GM10266 (cell line): ENCODE data around the gene CDK8.

Source experiments
- DNase-seq: peaks from one replicate; pipeline ENCODE4 v3.0.0; 2012; ENCODE audit errors: extremely low spot score
- TF ChIP-seq, protein P1 (sequence below): IDR thresholded peaks from 2 replicates; pipeline ENCODE4 v1.5.1; 2012; ENCODE audit warnings: mild to moderate bottlenecking, low read depth; ENCODE audit not compliant: control insufficient read depth, insufficient read depth; ENCODE audit errors: missing control alignments

CDK8 gene

DNA sequence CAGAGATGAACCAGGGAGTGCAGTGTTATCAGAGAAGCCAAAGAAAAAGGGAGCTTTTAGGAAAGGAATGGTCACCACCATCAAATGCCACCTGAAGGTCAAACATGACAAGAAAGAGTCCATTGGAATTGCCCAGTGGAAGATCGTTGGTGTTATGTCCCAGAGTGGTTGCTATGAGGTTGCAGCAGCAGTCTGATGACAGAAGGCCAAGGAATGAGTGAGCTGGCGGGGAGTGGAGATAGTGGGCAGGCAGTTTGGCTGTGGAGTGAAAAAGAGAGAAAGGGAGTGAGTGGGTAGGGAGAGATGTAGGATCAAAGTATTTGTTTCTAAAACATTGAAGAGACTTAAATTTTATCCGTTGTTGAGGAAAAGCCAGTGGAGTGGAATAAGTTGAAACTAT lies 186.2 kb downstream of the CDK8 start:
- TF ChIP-seq, protein P1, sequence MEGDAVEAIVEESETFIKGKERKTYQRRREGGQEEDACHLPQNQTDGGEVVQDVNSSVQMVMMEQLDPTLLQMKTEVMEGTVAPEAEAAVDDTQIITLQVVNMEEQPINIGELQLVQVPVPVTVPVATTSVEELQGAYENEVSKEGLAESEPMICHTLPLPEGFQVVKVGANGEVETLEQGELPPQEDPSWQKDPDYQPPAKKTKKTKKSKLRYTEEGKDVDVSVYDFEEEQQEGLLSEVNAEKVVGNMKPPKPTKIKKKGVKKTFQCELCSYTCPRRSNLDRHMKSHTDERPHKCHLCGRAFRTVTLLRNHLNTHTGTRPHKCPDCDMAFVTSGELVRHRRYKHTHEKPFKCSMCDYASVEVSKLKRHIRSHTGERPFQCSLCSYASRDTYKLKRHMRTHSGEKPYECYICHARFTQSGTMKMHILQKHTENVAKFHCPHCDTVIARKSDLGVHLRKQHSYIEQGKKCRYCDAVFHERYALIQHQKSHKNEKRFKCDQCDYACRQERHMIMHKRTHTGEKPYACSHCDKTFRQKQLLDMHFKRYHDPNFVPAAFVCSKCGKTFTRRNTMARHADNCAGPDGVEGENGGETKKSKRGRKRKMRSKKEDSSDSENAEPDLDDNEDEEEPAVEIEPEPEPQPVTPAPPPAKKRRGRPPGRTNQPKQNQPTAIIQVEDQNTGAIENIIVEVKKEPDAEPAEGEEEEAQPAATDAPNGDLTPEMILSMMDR: no peak
- DNase-seq: no peak

DNA sequence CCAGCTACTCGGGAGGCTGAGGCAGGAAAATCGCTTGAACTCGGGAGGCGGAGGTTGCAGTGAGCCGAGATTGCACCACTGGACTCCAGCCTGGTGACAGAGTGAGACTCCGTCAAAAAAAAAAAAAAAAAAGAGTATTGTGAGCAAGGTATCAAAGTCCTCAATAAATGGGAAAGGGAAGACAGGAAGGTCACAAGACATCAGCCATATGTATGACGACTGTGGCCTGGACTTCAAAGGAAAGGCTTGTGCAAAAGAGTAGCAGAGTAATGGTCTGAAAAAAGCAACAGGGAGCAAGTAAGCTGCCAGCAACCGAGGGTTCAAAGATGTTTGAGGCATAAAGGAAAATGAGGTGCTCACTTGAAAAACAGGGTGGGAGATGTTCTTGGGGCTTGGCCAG lies 187.5 kb downstream of the CDK8 start:
- TF ChIP-seq, protein P1: no peak
- DNase-seq: no peak

DNA sequence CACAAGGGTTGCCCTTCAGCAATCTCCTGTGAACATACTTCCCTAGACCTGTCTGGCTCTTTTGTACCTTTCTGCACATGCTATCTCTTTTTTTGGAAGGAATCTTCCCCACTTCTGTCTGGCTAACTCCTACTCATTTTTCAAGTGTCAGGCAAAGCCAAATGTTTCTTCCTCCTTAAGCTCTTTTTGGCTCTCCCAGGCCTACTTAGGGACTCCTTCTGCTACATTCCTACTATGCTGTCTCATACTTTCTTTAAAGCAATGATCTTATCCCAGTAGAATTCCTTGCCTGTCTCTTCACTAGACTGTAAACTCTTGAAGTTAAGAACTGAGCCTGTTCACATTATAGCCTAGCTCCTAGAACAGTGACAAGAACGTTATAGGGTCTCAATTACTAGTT lies 188.6 kb downstream of the CDK8 start:
- TF ChIP-seq, protein P1: no peak
- no peak for DNase-seq

DNA sequence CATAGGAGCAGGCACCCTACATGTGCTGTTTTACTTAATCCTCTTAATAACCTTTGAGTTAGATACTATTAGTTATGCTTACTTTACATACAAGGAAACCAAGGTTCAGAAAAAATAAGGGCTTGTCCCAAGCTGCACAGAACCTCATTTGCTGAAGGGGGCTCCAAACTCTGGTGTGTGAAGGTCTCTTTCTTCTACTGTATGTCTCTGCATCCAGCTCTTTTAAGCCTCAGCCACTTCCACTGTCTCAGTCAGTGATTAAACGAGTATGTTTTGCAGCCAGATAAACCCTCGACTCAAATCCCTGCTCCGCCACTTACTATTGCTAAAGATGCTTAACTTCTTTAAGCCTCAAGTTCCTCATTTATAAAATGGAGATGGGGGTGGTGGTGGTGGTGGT lies 191.2 kb downstream of the CDK8 start:
- no peak for DNase-seq
- TF ChIP-seq, protein P1: no peak

DNA sequence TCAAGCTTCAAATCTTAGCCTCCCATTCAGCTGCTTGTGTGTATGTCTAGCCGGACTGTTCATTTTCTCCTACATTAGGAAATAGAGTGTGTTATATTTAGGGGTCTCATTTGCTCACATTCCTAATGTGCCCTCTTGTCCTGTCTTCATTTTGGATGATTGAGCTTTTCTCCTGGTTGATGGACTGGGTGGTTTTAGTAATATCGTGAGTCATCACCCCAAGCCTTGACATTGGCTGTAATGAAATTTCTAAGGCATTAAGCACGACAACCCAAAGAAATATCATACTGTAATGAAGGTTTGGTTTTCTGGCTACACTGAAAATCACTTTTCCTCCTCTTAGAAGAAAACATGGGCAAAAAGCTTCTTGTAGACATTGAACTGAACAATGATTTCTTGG lies 192.8 kb downstream of the CDK8 start:
- no peak for DNase-seq
- TF ChIP-seq, protein P1: no peak

DNA sequence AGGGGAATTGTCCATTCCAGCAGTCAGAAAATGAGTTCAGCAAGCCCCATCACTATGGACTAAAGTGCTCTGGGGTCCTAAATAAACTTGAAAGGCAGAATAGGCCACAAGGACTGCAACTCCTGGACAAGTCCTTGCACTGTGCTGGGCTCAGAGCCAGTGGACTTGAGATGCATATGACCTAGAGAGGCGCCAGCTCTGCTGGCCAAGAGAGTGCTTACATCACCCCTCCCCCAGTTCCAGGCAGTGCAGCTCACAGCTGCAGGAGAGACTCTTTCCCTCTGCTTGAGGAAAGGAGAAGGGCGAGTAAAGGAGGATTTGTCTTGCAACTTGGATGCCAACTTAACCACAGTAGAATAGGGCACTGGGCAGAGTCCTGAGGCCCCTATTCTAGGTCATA lies 194.1 kb downstream of the CDK8 start:
- TF ChIP-seq, protein P1: no peak
- DNase-seq: no peak

DNA sequence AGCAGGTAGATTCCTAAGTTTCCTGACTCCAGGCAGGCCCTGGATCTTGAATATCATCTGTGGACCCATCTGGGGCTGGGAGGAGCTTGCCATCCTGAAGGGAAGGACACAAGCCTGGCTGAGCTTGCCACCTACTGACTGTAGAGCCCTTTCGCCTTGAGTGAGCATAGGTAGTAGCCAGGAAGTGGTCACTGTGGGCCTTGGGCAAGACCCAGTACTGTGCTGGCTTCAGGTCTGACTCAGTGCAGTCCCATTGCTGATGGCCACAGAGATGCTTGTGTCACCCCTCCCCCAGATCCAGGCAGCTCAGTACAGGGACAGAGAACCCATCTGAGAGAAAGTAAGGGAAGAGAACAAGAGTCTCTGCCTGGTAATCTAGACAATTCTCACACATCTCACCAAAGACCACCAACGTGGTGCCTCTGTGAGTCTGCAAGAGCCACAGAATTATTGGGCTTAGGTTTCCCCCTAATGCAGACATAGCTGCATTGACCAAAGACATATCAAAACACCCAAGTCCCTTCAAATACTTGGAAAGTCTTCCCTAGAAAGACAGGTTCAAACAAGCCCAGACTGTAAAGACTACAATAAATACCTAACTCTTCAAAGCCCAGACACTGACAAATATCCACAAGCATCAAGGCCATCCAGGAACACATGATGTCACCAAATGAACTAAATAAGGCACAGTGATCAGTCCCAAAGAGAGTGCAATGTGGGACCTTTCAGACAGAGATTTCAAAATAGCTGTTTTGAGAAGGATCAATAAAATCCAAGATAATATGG lies 195.3 kb downstream of the CDK8 start:
- DNase-seq: no peak
- TF ChIP-seq, protein P1: no peak
